ENCODE data around the gene C6orf132. TPM values are rescaled to one million over a fixed set of nuclear protein-coding genes. Genes with fewer than 3 reads are reported as not detected.

Gene C6orf132
- total RNA-seq, 1 experiment from 2014 or later: 31.9 TPM

- no peaks in the 10 kb centered on the region for H3K9me3 Mint-ChIP-seq (ENCODE audit: unreplicated experiment)
- TF ChIP-seq, protein P1, sequence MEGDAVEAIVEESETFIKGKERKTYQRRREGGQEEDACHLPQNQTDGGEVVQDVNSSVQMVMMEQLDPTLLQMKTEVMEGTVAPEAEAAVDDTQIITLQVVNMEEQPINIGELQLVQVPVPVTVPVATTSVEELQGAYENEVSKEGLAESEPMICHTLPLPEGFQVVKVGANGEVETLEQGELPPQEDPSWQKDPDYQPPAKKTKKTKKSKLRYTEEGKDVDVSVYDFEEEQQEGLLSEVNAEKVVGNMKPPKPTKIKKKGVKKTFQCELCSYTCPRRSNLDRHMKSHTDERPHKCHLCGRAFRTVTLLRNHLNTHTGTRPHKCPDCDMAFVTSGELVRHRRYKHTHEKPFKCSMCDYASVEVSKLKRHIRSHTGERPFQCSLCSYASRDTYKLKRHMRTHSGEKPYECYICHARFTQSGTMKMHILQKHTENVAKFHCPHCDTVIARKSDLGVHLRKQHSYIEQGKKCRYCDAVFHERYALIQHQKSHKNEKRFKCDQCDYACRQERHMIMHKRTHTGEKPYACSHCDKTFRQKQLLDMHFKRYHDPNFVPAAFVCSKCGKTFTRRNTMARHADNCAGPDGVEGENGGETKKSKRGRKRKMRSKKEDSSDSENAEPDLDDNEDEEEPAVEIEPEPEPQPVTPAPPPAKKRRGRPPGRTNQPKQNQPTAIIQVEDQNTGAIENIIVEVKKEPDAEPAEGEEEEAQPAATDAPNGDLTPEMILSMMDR (IDR thresholded peaks at IDR 0.05; ENCODE audit: unreplicated experiment): no peak
- H3K36me3 Mint-ChIP-seq (ENCODE audit: insufficient read depth, unreplicated experiment): no peaks in the 10 kb centered on the region
- DNase-seq (ENCODE audit: unreplicated experiment): no peak
- POLR2A ChIA-PET: no interaction called here
- CTCF ChIA-PET: interaction anchor here (0.6 kb wide), 1 partner anchor 53 kb away, joined by 3 read pairs; no protein-coding TSS in a partner anchor
- BruUV-seq (replicated peaks): no TSS peak
- no peak overlapping the region for H3K4me3 Mint-ChIP-seq (ENCODE audit: unreplicated experiment)
- peaks cover 6% of the 10 kb centered on the region for H3K4me1 Mint-ChIP-seq (ENCODE audit: insufficient read depth, unreplicated experiment)
- H3K27ac Mint-ChIP-seq (ENCODE audit: low read depth, unreplicated experiment): no peak overlapping the region
- no peaks in the 10 kb centered on the region for H3K27me3 Mint-ChIP-seq (ENCODE audit: insufficient read depth, unreplicated experiment)
- intact Hi-C loops (cut with micrococcal nuclease): no loop called here
These were observed 9.6 kb upstream of the C6orf132 start for GRCh38 chr6:42152024-42152423.

DNA sequence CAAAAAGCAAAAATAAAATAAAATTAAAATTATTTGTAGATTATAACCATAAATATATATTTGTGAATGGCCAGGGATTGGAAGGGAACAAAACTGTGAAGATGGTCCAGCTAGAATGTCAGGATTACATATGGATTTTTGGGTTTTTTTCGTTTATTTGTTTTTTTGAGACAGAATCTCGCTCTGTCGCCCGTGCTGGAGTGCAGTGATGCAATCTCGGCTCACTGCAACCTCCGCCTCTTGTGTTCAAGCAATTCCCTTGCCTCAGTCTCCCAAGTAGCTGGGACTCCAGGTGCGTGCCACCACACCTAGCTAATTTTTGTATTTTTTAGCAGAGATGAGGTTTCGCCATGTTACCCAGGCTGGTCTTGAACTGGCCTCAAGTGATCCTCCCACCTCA, 7.8 kb upstream of the C6orf132 start:
- Mint-ChIP-seq H3K9me3 (ENCODE audit: unreplicated experiment) (no peaks in the 10 kb centered on the region), H3K27me3 (ENCODE audit: insufficient read depth, unreplicated experiment) (no peaks in the 10 kb centered on the region), H3K4me3 (ENCODE audit: unreplicated experiment) (no peak overlapping the region), H3K36me3 (ENCODE audit: insufficient read depth, unreplicated experiment) (no peaks in the 10 kb centered on the region), H3K4me1 (ENCODE audit: insufficient read depth, unreplicated experiment) (peaks cover 6% of the 10 kb centered on the region), H3K27ac (ENCODE audit: low read depth, unreplicated experiment) (no peak overlapping the region)
- intact Hi-C loops (cut with micrococcal nuclease): no loop called here
- TF ChIP-seq, protein P1 (IDR thresholded peaks at IDR 0.05; ENCODE audit: unreplicated experiment): no peak
- BruUV-seq (replicated peaks): no TSS peak
- DNase-seq (ENCODE audit: unreplicated experiment): no peak
- ChIA-PET POLR2A (no interaction called here), CTCF (no interaction called here)

GRCh38 chr6:42148058-42148457, 5.6 kb upstream of the C6orf132 start:
- intact Hi-C loops (cut with micrococcal nuclease): no loop called here
- ChIA-PET CTCF (interaction anchor here (0.6 to 1.6 kb wide), 7 partner anchors 8 to 155 kb away, joined by 3 to 5 read pairs (median 3); no protein-coding TSS in a partner anchor), POLR2A (interaction anchor here (1.2 to 1.4 kb wide), 2 partner anchors 16 to 66 kb away, joined by 3 to 5 read pairs; no protein-coding TSS in a partner anchor)
- no peak overlapping the region for H3K27ac Mint-ChIP-seq (ENCODE audit: low read depth, unreplicated experiment)
- BruUV-seq (replicated peaks): no TSS peak
- H3K27me3 Mint-ChIP-seq (ENCODE audit: insufficient read depth, unreplicated experiment): no peaks in the 10 kb centered on the region
- H3K9me3 Mint-ChIP-seq (ENCODE audit: unreplicated experiment): no peaks in the 10 kb centered on the region
- H3K36me3 Mint-ChIP-seq (ENCODE audit: insufficient read depth, unreplicated experiment): no peaks in the 10 kb centered on the region
- no peak for DNase-seq (ENCODE audit: unreplicated experiment)
- TF ChIP-seq, protein P1 (IDR thresholded peaks at IDR 0.05; ENCODE audit: unreplicated experiment): no peak
- H3K4me3 Mint-ChIP-seq (ENCODE audit: unreplicated experiment): no peak overlapping the region
- no peaks in the 10 kb centered on the region for H3K4me1 Mint-ChIP-seq (ENCODE audit: insufficient read depth, unreplicated experiment)

- DNase-seq (ENCODE audit: unreplicated experiment): no peak
- no peaks in the 10 kb centered on the region for H3K27me3 Mint-ChIP-seq (ENCODE audit: insufficient read depth, unreplicated experiment)
- no peak overlapping the region for H3K4me3 Mint-ChIP-seq (ENCODE audit: unreplicated experiment)
- CTCF ChIA-PET: interaction anchor here (1.1 to 1.6 kb wide), 2 partner anchors 20 to 25 kb away, joined by 3 read pairs; no protein-coding TSS in a partner anchor
- H3K4me1 Mint-ChIP-seq (ENCODE audit: insufficient read depth, unreplicated experiment): no peaks in the 10 kb centered on the region
- no TSS peak for BruUV-seq (replicated peaks)
- intact Hi-C loops (cut with micrococcal nuclease): no loop called here
- H3K36me3 Mint-ChIP-seq (ENCODE audit: insufficient read depth, unreplicated experiment): no peaks in the 10 kb centered on the region
- no peaks in the 10 kb centered on the region for H3K9me3 Mint-ChIP-seq (ENCODE audit: unreplicated experiment)
- TF ChIP-seq, protein P1 (IDR thresholded peaks at IDR 0.05; ENCODE audit: unreplicated experiment): no peak
- no peak overlapping the region for H3K27ac Mint-ChIP-seq (ENCODE audit: low read depth, unreplicated experiment)
- POLR2A ChIA-PET: no interaction called here
These were observed 4.7 kb upstream of the C6orf132 start for GRCh38 chr6:42147138-42147562.

All from MCF 10A (cell line).